Measurements from ENCODE around the gene XRCC2. TPM values are rescaled to one million over a fixed set of nuclear protein-coding genes. Genes with fewer than 3 reads are reported as not detected.

The XRCC2 gene

GRCh38 chr7:152600266-152600665, 75.7 kb downstream of the XRCC2 start:
- WGBS, 2 donors (ENCODE audit: extremely low coverage in 2 of 2, insufficient read length in 2 of 2, insufficient replicate concordance in 1 of 2): no CpG with 5 or more reads among the region's 5 CpGs
- Histone ChIP-seq H2BK120ac (ENCODE audit: low read depth, low read length) (no peak overlapping the region), H3K4me2 (ENCODE audit: insufficient read depth, low read length, poor library complexity, severe bottlenecking) (no peak overlapping the region)

DNA sequence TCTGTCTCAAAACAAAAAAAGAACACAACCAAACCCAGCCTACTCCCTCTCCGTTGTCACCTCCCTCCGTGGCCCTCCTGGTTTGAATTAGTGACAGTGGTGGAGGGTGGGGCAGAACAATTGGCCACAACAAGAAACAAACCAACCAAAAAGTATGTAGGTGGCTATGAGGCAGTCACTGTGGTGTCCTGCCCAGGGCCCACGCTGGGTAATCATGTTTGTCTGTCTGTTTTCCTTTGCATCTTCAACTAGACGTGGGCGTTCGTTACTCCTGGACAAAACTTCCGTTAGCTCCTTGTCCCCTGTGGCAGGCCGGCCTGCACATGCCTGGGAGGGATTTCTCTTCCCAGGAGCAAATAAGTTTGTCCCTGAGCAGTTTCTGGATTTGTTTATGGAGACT, 78.4 kb downstream of the XRCC2 start:
- H3K9me3 ChIP-seq (replicated peaks in 1 of 2; ENCODE audit: control insufficient read depth in 2 of 2, insufficient read depth in 1 of 2, low read depth in 1 of 2, low read length in 2 of 2): no peaks in the 10 kb centered on the region
- WGBS, 2 donors (ENCODE audit: extremely low coverage in 2 of 2, insufficient read length in 2 of 2, insufficient replicate concordance in 1 of 2): no CpG with 5 or more reads among the region's 8 CpGs
- H3K4me2 ChIP-seq (ENCODE audit: insufficient read depth, low read length, poor library complexity, severe bottlenecking): no peak overlapping the region

More at GRCh38 chr7:152600266-152600665, 75.7 kb downstream of the XRCC2 start:
- no peaks in the 10 kb centered on the region for H3K27me3 ChIP-seq (ENCODE audit: control insufficient read depth in 3 of 3, insufficient read depth in 3 of 3, low read depth in 1 of 3, low read length in 3 of 3)
- H3K4me3 ChIP-seq (ENCODE audit: low read length in 2 of 2): no peak overlapping the region
- H2BK15ac ChIP-seq (ENCODE audit: low read length): no peak overlapping the region
- no peak for DNase-seq (ENCODE audit: low spot score)
- H2AK5ac ChIP-seq (ENCODE audit: low read depth, low read length): no peak overlapping the region
- H3K4ac ChIP-seq (ENCODE audit: low read length): no peak overlapping the region
- no peaks in the 10 kb centered on the region for H3K36me3 ChIP-seq (replicated peaks in 1 of 2; ENCODE audit: control insufficient read depth in 2 of 2, insufficient read depth in 2 of 2, low read length in 2 of 2)
- H3K79me1 ChIP-seq (ENCODE audit: low read depth, low read length): no peaks in the 10 kb centered on the region
- H3K23ac ChIP-seq (ENCODE audit: low read depth, low read length, poor library complexity): no peak overlapping the region
- no peak overlapping the region for H3K14ac ChIP-seq (ENCODE audit: low read length)
- no peak overlapping the region for H2BK5ac ChIP-seq (ENCODE audit: low read length)
- no peak overlapping the region for H4K8ac ChIP-seq (ENCODE audit: low read depth, low read length)
- no peak overlapping the region for H4K91ac ChIP-seq (ENCODE audit: low read depth, low read length, poor library complexity)
- H3K4me1 ChIP-seq (ENCODE audit: control insufficient read depth in 2 of 2, insufficient read depth in 1 of 2, low read depth in 1 of 2, low read length in 2 of 2): peaks cover 0 to 8% of the 10 kb centered on the region in 2 donors
- no peak overlapping the region for H2AFZ ChIP-seq (ENCODE audit: low read length)
- no peak overlapping the region for H3K27ac ChIP-seq (replicated peaks; ENCODE audit: low read length)
- H3K9ac ChIP-seq (ENCODE audit: low read depth, low read length, poor library complexity): no peak overlapping the region
- no peak overlapping the region for H2BK12ac ChIP-seq (ENCODE audit: low read length)
- no peaks in the 10 kb centered on the region for H3K9me3 ChIP-seq (replicated peaks in 1 of 2; ENCODE audit: control insufficient read depth in 2 of 2, insufficient read depth in 1 of 2, low read depth in 1 of 2, low read length in 2 of 2)
- no peak overlapping the region for H3K18ac ChIP-seq (ENCODE audit: low read length)

DNA sequence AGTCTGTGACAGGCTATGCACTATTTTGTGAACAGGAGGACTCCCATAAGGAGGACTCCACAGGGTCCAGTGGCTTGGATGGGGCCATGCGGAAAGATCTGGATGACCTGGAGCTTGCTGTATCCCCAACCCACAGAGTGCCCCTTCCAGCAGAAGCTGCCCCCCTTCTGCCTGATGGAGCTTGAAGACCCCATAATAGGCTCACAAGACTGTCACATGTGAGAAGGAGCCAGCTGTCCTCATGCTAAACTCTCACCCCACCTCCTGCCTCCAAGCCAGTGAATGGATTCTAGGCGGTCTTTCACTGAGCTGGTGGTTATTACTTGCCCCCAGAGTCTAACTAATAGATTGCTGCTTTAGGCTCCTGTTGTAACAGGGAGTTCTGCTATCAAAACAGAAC, 79.1 kb downstream of the XRCC2 start:
- Histone ChIP-seq H4K8ac (ENCODE audit: low read depth, low read length) (no peak overlapping the region), H3K14ac (ENCODE audit: low read length) (peak overlapping the region; percentile 21), H2AFZ (ENCODE audit: low read length) (no peak overlapping the region), H2BK5ac (ENCODE audit: low read length) (no peak overlapping the region), H2BK15ac (ENCODE audit: low read length) (no peak overlapping the region), H3K18ac (ENCODE audit: low read length) (no peak overlapping the region), H3K79me1 (ENCODE audit: low read depth, low read length) (no peaks in the 10 kb centered on the region), H4K91ac (ENCODE audit: low read depth, low read length, poor library complexity) (no peak overlapping the region), H3K27ac (replicated peaks; ENCODE audit: low read length) (no peak overlapping the region), H3K4me1 (ENCODE audit: control insufficient read depth in 2 of 2, insufficient read depth in 1 of 2, low read depth in 1 of 2, low read length in 2 of 2) (no peaks in the 10 kb centered on the region), H3K9me3 (replicated peaks in 1 of 2; ENCODE audit: control insufficient read depth in 2 of 2, insufficient read depth in 1 of 2, low read depth in 1 of 2, low read length in 2 of 2) (no peaks in the 10 kb centered on the region), H3K36me3 (replicated peaks in 1 of 2; ENCODE audit: control insufficient read depth in 2 of 2, insufficient read depth in 2 of 2, low read length in 2 of 2) (no peaks in the 10 kb centered on the region), H3K9ac (ENCODE audit: low read depth, low read length, poor library complexity) (no peak overlapping the region), H3K27me3 (ENCODE audit: control insufficient read depth in 3 of 3, insufficient read depth in 3 of 3, low read depth in 1 of 3, low read length in 3 of 3) (no peaks in the 10 kb centered on the region), H2BK12ac (ENCODE audit: low read length) (no peak overlapping the region), H2AK5ac (ENCODE audit: low read depth, low read length) (no peak overlapping the region), H3K4me2 (ENCODE audit: insufficient read depth, low read length, poor library complexity, severe bottlenecking) (no peak overlapping the region), H3K4ac (ENCODE audit: low read length) (no peak overlapping the region), H3K4me3 (ENCODE audit: low read length in 2 of 2) (no peak overlapping the region), H2BK120ac (ENCODE audit: low read depth, low read length) (no peak overlapping the region), H3K23ac (ENCODE audit: low read depth, low read length, poor library complexity) (no peak overlapping the region)
- DNase-seq (ENCODE audit: low spot score): no peak
- WGBS, 2 donors (ENCODE audit: extremely low coverage in 2 of 2, insufficient read length in 2 of 2, insufficient replicate concordance in 1 of 2): no CpG with 5 or more reads among the region's 2 CpGs

More for the DNA sequence above, 78.4 kb downstream of the XRCC2 start:
- Histone ChIP-seq H2AFZ (ENCODE audit: low read length) (peak overlapping the region; percentile 45), H3K4ac (ENCODE audit: low read length) (no peak overlapping the region), H2BK120ac (ENCODE audit: low read depth, low read length) (no peak overlapping the region), H3K4me1 (ENCODE audit: control insufficient read depth in 2 of 2, insufficient read depth in 1 of 2, low read depth in 1 of 2, low read length in 2 of 2) (no peaks in the 10 kb centered on the region), H4K8ac (ENCODE audit: low read depth, low read length) (no peak overlapping the region), H3K4me3 (ENCODE audit: low read length in 2 of 2) (no peak overlapping the region), H4K91ac (ENCODE audit: low read depth, low read length, poor library complexity) (no peak overlapping the region), H3K79me1 (ENCODE audit: low read depth, low read length) (no peaks in the 10 kb centered on the region), H3K27me3 (ENCODE audit: control insufficient read depth in 3 of 3, insufficient read depth in 3 of 3, low read depth in 1 of 3, low read length in 3 of 3) (no peaks in the 10 kb centered on the region), H2BK15ac (ENCODE audit: low read length) (no peak overlapping the region), H3K23ac (ENCODE audit: low read depth, low read length, poor library complexity) (no peak overlapping the region), H3K36me3 (replicated peaks in 1 of 2; ENCODE audit: control insufficient read depth in 2 of 2, insufficient read depth in 2 of 2, low read length in 2 of 2) (no peaks in the 10 kb centered on the region), H3K27ac (replicated peaks; ENCODE audit: low read length) (no peak overlapping the region), H3K14ac (ENCODE audit: low read length) (no peak overlapping the region), H3K18ac (ENCODE audit: low read length) (no peak overlapping the region), H2AK5ac (ENCODE audit: low read depth, low read length) (no peak overlapping the region), H3K9ac (ENCODE audit: low read depth, low read length, poor library complexity) (no peak overlapping the region), H2BK5ac (ENCODE audit: low read length) (no peak overlapping the region), H2BK12ac (ENCODE audit: low read length) (no peak overlapping the region)
- DNase-seq (ENCODE audit: low spot score): no peak

Small RNAs within 50 kb of the gene (small RNA-seq; reads per million reads assigned to genes)
- gene RF00568 (ENCODE audit: insufficient read depth): not detected
